ENCODE results near the gene NOP9.

NOP9 gene

DNA sequence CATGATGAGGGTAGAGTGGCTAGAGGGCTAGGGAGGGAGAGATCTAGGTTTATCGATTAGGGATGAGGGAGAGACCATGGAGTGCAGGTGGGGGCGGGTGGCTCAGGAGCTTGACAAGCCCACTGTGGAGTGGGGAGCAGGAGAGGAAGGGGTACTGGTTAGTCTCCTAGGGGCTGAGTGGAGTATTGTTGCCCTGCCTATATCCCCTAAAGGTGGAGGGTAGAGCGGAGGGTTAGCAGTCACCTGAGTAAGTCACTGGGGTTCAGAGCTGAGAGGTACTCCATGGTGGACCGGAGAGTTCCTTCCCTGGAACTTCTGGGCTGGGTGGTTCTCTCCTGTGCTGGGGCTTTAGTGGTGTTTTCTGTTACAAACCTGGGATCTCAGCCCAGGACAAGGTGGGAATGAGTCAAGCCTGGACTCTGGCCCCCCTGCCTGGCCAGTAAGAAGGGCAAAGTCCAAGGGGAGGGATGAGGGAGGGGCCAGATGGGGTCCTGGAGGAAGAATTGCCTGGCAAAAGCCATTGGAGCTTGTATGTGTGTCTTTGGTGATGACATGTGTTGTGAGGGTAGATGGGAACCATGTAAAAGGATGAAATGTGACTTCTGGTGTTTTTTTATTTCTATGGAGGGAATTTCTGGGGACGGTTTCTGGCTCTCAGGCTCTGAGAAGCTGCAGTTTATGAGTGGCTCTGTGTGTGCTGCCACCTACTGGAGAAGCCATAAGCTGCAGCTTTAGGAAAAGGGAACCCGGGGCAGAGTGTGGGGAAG, 8.1 kb downstream of the NOP9 start, which contains the start of gene CIDEB:
TSS of gene CIDEB (minus strand) at position 403 of the 767 bp plus-strand sequence. CDS start at position 284, 119 bp downstream.
- no peak for DNase-seq (ENCODE audit: low read depth in 2 of 2, low spot score in 1 of 2)

DNA sequence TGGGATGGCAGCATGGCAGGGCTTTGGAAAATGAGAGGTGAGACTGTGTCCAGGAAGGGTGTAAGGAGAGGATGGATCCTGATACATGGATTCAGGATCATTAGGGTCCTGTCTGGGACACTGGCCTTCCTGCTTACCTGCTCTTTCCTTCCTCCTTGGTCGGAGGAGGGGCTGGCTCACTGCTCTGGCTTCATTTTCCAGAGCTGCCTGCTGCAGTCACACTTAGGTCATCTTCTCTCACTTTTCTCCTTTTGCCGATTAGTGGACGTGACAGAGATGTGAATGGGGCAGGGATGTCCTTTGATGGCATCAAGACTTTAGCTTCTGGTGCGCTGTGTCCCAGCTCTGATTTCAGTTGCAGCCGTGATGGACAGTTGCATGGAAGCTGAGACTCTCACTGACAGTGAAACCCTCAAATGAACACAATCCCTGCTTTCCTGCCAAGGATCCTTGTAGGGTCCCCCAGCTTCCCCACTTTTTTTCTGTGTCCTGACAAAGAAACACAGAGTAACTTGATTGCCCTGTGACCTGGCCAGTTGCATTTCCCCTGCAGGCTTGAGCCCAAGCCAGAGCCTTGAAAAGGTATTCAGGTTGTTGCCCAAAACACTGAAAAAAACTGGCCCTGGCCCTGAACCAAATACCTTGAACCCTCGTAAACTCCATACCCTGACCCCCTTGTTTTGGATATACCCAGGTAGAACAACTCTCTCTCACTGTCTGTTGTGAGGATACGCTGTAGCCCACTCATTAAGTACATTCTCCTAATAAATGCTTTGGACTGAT, 8.9 kb downstream of the NOP9 start:
- DNase-seq (ENCODE audit: low read depth in 2 of 2, low spot score in 1 of 2), result no peak

DNA sequence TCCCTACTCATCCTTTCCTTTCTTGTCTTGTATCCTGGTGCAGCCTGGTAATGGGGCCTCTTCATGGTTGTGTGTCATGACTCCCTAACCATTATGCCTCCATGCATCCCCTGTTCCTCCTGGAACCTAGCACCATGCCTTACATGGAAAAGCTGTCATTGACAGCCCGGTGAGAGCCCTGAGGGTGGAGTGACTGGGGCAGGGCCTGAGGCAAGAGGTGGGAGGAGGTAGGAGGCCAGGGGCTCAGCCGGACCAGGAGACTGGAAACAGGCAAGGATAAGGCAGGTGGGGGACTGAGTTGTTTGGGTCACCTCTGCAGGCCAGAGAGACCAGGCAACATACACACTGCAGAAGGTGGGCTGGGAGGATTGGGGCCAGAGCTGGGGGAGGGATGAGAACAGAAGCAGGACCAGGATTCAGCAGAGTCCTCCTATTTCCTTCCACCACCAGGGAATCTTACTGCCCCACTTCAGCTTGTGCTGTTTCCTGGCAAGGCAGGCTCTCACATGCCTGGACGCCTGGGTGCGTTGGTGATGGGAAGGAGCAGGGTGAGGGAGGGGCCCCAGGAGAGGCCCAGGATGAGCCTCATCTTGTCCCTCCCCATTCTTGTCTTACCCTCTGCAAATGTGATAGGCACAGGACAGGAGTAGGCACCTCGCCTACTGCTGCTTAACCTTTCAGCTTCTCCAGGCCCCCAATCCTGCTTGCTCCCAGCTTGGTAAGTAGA, 10.1 kb downstream of the NOP9 start, which contains the start of gene LTB4R2:
TSS of gene LTB4R2 (plus strand) at position 603 of the 727 bp plus-strand sequence. CDS start 525 bp downstream, outside the sequence.
- DNase-seq (ENCODE audit: low read depth in 2 of 2, low spot score in 1 of 2), result no peak

DNA sequence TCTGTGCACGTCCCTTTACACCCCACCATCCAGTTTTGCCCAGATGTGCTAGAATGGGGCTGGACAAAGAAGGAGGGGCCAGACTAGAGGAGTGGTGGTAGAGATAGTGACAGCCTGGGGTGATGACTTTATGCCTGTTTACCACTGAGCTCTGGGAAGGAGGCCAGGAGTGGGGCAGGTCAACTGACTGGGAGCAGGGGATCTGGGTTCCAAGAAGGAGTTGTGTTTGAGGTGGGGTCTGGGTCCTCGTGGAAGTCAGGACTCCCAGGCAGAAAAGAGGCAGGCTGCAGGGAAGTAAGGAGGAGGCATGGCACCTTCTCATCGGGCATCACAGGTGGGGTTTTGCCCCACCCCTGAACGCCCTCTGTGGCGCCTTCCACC, 10.6 kb downstream of the NOP9 start:
- DNase-seq (ENCODE audit: low read depth in 2 of 2, low spot score in 1 of 2), result no peak

DNA sequence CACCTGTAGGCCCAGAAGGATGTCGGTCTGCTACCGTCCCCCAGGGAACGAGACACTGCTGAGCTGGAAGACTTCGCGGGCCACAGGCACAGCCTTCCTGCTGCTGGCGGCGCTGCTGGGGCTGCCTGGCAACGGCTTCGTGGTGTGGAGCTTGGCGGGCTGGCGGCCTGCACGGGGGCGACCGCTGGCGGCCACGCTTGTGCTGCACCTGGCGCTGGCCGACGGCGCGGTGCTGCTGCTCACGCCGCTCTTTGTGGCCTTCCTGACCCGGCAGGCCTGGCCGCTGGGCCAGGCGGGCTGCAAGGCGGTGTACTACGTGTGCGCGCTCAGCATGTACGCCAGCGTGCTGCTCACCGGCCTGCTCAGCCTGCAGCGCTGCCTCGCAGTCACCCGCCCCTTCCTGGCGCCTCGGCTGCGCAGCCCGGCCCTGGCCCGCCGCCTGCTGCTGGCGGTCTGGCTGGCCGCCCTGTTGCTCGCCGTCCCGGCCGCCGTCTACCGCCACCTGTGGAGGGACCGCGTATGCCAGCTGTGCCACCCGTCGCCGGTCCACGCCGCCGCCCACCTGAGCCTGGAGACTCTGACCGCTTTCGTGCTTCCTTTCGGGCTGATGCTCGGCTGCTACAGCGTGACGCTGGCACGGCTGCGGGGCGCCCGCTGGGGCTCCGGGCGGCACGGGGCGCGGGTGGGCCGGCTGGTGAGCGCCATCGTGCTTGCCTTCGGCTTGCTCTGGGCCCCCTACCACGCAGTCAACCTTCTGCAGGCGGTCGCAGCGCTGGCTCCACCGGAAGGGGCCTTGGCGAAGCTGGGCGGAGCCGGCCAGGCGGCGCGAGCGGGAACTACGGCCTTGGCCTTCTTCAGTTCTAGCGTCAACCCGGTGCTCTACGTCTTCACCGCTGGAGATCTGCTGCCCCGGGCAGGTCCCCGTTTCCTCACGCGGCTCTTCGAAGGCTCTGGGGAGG, 11.3 kb downstream of the NOP9 start, which contains the start of gene LTB4R:
TSS of gene LTB4R (plus strand) at position 857 of the 959 bp plus-strand sequence. CDS start 4,150 bp downstream, outside the sequence.
- DNase-seq (ENCODE audit: low read depth in 2 of 2, low spot score in 1 of 2), result peak; percentile 32 to 34

DNA sequence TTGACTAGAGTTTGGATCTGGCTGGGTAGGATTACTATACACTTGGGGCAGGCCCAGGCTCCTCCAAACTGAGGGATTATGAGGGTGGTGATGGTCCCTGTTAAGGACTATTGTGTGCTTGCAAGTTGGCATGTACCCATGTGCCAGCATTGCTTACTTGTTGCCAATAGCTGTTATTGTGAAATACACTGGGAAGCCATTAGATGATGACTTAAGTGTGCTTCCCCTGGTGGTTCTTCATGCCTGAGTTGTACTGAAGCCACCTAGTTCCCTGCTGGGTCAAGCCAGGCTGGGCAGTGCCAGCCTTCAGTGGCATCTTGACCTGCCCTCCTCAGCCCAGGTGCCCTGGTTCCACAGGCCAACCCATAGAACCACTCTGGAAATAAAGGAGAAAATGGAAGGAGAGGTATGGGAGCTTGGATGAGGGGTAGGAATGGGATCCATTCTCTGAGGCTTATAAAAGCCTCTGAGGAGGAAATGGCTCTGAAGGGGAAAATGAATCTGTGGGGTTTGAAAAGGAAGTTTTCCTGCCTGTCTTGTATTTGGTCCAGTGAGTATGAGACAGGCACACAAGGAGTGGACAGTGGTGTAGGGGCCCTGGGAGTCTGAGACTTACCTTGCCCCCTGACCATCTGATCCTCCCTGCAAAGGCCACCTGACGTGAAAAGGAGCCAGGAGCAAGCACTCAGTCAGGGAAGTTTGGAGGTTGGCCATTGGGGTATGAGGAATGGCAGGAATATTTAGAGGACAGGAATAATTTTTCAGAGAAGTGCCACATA, 12.4 kb downstream of the NOP9 start:
- DNase-seq (ENCODE audit: low read depth in 2 of 2, low spot score in 1 of 2), result no peak

DNA sequence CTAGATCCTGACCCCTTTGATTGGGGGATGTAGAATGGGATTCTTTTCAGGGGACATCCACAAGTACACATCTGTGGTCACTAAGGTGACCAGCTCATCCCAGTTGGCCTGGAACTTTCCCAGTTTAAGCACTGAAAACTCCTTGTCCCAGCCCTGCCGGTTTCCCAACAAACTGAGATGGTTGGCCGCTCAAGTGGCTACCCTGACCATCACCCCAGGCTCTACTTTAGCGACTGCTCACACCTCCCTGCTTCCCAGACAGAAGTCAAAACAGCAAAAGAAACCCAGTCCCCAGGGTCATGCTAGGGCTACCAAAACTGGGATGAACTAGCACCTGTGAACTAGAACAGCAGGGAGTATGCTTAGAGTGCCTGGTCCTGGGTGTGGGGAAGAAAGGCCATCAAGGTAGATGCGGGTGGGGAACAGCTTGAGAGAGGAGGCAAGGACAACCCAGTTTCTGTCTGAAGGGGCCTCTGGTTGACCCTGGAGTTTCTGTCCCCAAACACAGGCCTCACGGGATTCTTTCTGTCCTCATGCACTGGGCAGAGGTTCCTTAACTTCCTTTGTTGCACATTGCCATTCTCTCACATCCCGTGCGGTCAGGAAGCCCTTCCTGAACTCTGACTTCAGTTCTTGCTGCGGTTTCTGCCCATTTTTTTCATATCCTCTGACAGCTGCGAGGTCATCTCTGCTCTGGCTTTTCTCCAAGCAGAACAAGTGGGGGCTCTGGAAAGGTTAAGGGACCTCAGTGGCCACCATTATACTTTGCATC, 13.3 kb downstream of the NOP9 start:
- no peak for DNase-seq (ENCODE audit: low read depth in 2 of 2, low spot score in 1 of 2)

DNA sequence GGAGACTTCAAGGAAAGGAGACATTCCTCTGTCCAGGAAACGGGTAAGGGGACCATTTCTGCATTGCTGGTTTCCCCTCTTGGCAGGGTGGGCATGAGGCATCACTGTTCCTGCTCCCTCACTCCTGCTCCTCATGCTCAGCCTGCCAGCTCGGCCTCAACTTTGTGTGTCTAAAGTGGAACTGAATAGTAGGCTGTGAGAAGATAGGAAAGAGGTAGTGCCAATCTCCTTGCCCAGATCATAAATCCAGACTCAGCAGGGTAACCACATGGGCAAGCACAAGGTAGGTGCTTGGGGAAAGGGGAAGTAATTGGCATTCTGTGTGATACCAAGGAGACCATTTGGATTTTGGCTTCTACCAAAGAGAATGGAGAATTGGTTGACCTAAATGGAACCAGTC, 14.3 kb downstream of the NOP9 start:
- no peak for DNase-seq (ENCODE audit: low read depth in 2 of 2, low spot score in 1 of 2)

DNA sequence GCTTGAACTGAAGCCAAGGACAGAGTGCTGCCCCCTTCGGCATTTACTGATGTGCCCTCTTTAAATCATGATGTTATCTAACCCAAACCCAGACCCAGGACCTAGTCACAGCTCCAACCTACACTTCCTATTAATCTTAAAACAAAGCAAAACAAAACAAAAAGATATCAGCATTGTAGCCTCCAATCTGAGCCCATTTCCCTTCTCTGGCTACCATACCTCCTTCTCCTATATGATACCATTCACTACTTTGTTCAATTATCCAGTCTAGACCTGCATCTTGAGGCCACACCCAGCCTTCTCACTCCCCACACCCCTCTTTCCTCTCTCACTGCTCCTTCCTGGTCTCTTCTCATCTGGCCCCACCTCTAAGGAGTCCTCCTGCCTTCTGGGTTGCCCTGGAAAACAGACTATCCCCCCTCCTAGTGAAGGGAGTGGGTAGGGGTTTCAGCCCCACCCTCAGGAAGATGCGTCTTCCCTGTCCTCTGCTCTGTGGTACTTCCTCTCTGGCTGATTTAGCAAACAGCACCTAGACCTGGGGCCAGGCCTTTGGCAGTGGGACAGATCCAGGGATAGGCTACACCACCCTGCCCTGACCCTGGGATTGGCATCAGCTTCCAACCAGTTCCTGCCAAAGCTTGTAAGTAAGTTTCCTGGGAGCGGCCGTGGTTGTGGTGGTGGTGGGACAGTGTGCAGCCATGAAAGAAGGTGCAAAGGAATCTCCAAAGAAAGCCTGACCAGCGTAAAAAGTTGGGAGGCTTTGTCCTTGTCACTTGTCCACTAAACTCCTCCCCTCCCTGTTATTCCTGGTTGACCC, 14.9 kb downstream of the NOP9 start:
- DNase-seq (ENCODE audit: low read depth in 2 of 2, low spot score in 1 of 2), result no peak

DNA sequence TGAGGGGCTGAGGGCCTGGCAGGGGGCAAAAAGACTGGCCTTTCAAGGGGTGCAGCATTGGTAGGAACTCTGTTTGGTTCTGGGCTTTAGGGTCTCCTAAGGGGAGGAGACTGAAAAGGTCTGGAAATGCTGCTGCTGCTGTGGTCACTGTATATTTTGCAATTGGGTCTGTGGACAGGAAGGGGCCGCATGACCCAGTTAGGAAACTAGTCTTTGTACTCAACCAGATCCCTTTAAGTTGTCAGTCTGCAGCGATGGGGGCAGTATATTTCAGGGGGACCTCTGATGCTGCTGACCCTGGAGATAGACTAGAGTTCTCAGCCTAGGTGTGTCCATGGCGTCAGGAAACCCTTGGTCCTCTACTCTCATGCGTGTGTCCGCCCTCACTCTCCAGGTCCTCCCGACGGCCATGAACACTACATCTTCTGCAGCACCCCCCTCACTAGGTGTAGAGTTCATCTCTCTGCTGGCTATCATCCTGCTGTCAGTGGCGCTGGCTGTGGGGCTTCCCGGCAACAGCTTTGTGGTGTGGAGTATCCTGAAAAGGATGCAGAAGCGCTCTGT, 15.7 kb downstream of the NOP9 start:
- DNase-seq (ENCODE audit: low read depth in 2 of 2, low spot score in 1 of 2), result no peak

DNA sequence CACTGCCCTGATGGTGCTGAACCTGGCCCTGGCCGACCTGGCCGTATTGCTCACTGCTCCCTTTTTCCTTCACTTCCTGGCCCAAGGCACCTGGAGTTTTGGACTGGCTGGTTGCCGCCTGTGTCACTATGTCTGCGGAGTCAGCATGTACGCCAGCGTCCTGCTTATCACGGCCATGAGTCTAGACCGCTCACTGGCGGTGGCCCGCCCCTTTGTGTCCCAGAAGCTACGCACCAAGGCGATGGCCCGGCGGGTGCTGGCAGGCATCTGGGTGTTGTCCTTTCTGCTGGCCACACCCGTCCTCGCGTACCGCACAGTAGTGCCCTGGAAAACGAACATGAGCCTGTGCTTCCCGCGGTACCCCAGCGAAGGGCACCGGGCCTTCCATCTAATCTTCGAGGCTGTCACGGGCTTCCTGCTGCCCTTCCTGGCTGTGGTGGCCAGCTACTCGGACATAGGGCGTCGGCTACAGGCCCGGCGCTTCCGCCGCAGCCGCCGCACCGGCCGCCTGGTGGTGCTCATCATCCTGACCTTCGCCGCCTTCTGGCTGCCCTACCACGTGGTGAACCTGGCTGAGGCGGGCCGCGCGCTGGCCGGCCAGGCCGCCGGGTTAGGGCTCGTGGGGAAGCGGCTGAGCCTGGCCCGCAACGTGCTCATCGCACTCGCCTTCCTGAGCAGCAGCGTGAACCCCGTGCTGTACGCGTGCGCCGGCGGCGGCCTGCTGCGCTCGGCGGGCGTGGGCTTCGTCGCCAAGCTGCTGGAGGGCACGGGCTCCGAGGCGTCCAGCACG, 16.4 kb downstream of the NOP9 start:
- DNase-seq (ENCODE audit: low read depth in 2 of 2, low spot score in 1 of 2), result no peak

DNA sequence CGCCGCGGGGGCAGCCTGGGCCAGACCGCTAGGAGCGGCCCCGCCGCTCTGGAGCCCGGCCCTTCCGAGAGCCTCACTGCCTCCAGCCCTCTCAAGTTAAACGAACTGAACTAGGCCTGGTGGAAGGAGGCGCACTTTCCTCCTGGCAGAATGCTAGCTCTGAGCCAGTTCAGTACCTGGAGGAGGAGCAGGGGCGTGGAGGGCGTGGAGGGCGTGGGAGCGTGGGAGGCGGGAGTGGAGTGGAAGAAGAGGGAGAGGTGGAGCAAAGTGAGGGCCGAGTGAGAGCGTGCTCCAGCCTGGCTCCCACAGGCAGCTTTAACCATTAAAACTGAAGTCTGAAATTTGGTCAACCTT, 16.9 kb downstream of the NOP9 start:
- no peak for DNase-seq (ENCODE audit: low read depth in 2 of 2, low spot score in 1 of 2)

DNA sequence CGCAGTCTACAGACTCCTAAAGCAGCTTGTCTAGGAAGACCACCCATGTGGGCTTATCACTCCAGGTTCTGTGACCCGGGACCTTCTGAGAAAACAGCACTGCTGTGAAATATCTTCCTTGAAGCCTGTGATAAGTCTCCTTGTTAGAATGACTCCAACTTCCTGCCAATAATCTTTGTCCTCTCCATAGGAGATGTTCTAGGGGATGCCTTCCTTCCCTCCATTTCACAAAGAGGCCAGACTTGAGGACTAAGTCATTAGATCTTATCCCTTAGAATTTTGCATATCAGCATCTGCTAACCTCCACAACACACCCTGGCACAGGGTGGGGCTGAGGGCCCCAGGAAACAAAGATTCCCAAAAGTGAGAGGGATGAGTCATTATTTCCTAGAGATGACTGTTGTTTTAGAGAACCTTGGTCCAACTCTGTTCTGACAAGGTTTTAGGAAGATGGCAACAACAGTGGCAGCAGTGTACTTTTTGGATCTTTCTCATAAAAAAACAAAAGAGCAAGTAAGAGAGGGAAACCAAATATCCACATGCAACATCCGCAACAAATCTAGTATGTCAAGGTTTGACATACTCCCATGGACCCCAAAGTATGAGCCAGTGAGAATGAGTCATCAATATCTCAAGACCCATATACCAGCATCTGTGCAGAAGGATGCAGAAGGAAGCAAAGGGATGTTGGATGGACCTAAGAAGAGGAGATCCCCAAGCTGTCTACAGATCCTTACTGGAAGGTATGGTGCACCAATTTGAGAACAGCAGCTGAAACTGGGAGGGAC, 17.7 kb downstream of the NOP9 start:
- DNase-seq (ENCODE audit: low read depth in 2 of 2, low spot score in 1 of 2), result no peak

DNA sequence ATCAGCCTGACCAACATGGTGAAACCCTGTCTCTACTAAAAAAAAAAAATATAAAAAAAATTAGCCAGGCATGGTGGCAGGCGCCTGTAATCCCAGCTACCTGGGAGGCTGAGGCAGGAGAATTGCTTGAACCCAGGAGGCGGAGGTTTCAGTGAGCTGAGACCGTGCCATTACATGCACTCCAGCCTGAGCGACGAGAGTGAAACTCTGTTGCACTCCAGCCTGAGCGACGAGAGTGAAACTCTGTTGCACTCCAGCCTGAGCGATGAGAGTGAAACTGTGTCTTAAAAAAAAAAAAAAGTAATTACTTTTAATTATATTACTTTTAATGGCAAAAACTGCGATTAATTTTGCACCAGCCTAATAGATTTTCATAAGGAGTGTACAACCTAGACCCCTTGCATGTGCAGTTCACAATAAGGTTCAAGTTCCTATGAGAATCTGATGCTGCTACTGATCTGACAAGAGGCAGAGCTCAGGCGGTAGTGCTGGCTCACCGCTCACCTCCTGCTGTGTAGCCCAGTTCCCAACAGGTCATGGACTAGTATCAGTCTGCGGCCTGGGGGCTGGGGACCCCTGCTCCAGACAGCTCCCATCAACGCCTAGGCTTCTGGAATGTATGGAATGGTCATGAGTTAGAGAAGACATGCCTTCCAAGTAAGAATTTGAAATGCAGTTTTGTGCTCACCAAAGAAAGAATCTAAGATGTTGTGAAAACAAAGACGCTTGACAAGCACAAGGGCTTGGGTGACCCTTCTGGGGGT, 21.7 kb downstream of the NOP9 start:
- DNase-seq (ENCODE audit: low read depth in 2 of 2, low spot score in 1 of 2), result no peak

DNA sequence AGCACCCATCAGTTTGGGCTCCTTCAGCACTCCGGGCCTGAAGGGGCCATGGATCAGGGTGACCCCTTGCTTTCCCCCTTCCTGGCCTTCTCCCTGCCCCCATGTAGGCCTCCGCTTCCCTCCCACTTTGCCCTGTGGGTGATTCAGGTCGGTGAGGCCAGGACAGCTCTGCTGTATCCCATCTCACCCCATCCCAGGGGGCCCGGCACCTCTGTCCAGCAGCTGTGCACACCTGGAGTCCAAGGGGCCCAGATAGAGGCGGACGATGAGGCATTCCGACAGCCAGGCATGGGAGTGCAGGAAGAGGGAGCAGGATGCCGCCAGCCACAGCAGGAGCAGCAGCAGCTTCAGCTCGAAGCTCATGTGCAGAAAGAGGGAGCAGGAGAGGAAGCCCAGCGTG, 23.0 kb downstream of the NOP9 start:
- no peak for DNase-seq (ENCODE audit: low read depth in 2 of 2, low spot score in 1 of 2)
